Hematopoietic multipotent progenitor cell treated with erythropoietin and hydrocortisone succinate and interleukin-3 and kit ligand, for 6 days (in vitro differentiated cells): Measurements from ENCODE around the gene SCAMP1.

ENCODE experiments used
- DNase-seq: peaks from one replicate; pipeline ENCODE4 v3.0.0-alpha.2; 2015

SCAMP1 gene

DNA sequence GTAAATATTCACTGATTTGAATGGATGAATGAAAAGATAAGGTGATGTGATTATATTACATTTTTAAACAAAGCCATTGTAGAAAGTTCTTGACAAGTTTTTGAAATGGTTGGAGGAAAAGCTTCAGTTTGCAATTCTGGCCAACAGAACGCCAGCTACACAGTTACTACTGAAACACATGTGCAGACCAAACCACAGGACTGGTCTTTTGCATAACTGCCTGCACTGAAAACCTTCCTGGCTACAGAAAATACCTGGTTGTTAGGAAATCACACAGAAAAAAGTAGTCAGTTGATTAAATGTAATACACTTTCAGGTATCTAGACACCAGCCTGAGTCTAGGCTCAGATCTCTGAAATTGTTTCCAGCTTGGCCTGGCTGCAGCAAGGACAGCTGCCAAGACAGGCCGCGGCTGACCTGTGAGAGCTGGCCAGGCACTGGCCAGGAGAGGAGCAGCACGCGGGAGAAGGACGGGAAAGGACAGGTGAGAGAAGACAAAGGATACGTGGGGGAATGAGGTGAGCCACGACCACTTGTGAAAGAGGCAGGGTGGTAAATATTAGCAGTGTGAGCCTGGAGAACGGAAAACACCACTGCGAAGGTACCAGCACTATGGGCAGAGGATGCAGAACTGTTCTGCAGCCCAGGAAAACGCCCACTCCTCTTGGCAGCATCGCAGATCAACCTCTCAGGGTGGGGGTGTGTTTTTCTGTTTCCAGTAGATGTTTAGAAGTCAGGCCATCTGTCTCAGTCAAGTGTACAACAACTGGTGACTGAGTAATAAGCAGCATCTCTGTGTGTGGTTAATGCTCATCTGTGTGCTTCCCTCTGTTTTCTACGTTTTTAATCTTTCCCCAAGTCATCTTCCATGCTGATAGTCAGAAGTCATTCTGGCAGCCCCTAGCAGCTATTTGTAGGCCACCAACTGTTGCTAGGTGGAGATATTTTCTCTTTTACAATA, 137.4 kb downstream of the SCAMP1 start:
- peak; percentile 57 for DNase-seq

DNA sequence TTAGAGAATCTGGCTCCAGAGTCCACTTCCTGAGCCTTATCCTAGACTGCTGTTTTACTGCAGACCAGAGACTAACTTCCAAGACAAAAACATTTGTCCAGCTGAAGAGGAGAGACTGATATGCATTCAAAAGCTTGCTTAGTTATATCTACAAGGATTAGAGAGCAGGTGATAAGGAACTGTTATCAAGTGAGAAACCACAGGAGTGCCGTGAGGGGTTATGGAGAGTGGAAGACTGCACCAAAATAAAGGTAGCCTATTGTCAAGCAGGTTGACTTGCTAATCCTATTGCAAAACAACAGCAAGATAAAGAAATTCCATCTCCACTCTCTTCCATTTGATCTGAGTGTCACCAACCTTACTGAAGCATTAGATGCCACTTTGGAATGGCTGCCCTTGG, 139.1 kb downstream of the SCAMP1 start:
- no peak for DNase-seq

DNA sequence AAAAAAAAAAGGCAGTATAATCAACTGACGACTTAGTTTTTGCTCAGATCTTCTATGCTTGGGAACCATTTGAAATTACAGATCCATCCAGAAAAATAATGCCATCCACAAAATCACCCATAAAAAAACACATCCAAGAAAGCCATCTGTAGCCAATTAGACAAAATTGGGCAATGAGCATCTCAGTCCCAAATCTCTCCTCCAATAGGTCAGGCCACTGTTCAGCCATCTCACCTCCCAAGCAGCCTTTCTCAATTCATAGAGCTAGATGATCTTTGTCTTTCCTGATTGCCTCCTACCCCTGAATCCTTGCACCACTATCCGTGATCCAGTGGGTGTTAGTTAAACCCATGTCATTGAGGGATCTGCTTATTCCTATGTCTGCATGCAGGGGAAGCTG, 139.6 kb downstream of the SCAMP1 start:
- no peak for DNase-seq

DNA sequence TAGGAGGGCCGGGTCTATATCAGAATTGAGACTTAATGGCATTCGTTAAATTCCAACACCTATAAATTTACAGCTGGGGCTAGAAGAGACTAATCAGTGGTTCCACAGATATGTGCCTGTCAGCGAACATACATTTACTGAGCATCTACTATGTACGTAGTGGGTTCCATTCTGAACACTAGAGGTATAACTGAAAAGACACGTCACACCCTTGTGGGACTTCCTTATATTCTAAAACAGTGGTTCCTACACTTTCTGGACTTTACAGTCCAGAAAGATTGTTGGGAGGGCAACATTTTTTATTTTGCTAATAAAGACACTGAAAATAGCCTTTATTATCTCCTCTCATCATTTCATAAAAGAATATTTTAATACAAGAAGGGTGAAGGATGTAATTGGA, 140.5 kb downstream of the SCAMP1 start:
- no peak for DNase-seq

DNA sequence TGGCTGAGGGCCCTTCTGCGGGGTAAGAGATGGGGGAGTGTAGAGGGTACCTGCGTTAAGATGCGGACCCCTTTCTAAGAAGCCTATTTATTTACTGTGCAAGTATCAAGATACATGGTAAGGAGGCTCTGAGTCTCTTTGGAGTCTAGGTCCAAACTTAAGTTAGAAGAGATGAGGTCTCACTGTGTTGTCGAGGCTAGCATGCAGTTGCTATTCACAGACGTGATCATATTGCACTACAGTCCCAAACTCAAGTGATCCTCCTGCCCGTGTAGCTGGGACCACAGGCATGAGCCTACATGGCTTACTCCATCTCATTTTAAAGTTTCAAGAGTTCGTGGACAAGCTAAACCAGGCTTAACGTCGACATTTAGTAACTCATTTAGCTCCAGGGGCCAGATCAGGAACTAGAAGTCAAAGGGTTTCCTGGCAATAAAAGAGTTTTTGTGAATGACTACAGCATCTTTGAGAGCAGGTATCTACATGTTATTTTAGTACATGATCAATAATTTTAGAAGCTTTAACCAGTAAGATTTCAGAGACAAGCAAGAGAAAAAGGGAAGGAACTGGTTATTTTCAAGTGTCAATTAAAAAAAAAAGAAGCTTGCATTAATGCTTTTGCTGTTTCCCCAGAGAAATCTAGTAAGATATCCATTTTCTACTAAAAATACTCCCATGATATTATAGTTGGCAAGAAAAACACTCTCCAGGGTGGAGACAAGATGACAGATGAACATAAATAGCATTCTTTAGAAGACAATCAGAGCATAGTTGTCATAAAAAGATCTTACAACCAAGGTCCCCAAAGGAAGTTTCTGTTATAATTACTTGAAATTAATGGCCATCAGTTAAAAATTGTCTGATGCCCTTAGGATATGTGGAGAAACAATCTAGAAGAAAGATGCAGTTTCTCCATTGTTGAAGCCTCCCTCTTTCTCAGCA, 141.3 kb downstream of the SCAMP1 start:
- DNase-seq = no peak

DNA sequence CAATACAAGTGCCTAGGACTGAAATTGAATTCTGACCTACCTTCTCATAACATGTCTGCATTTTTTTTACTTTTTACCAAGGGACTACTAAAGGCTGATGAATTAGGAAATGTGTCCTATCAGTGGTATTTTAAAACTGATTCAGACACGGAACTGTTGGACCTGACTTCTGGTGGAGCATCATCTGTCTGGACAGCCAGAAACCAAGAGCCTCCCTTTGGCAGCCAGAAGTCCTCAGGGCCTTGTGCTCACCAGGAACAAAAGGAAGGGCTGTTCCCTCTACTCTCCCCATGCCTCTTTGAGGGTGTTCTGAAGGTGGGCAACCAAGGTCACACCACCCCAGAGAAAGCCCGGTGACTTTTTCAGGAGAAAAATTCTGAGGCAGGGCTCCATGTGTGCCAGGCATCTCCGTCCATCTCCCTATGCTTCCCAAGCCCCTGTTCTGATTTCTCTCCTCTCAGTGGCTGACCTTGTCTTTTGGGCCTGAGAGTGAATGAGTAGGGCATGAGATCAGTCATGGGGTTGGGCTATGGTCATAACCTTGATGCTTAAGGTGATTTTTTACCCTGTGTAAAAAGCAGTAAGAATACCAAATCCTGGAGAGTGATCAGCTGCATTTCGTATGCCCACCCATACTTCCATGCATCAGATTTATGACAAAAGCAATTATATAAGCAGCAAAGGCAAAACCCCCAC, 143.7 kb downstream of the SCAMP1 start:
- no peak for DNase-seq

DNA sequence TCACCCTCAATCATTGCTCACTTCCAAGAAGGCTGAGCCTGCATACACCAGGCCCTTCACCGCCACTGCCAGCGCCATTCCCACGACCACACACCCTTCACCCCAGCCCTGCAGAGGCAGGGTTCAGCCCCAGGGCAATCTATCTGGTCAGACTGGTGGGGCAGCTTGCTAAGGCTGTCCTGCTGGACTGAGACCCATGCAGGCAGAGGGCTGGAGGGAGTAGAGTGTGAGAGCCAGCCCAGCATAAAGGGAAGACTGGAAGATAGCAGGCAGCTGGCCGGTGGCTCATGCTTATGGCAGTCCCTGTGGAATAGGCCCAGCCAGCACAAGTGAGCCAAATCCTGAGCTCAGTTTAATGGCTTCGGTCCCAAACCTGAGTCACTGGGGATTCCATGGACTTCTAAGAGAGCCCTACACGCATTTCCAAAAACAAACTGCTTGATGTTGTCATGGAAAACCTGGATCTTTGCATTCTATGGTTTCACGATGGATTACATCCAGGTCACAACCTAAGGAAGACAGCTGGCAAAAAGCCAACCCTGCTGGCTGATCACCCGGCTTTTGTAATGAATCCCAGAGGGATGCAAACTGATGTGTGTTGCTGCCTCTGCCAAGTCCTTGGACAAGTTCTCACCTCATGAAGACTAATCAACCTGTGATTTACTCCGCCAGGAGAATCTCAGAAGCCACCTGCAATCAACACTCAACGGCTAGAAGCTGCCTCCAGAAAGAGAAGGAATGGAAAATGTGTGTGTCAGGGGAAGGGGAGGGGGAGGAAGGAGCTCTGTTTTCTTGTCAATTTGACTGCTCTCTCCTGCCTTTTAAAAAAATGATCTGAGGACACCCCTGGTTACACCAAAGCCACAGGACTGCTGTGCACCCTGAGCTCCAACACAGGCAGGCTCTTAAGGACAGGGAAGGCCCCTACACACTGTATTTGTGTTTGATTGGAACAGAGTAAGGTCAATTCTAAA, 144.6 kb downstream of the SCAMP1 start:
- DNase-seq = no peak

DNA sequence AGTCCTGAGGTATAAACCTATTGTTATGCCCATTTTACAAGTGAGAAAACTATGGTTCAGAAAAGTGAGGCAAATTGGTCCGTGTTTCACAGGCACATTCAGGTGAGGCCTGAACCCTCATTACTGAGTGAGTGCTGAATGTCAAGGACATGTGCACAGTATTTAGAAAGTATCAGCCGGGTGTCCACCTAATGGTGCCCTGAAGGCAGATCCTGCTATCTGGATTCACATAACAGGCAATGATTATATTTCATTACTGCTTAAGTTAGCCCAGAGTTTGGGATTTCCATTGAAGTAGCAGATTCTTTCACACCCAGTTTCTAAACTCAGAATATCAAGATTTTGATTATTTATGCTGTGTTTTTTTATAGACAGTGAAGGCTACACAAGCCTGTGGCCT, 145.4 kb downstream of the SCAMP1 start:
- DNase-seq = no peak

DNA sequence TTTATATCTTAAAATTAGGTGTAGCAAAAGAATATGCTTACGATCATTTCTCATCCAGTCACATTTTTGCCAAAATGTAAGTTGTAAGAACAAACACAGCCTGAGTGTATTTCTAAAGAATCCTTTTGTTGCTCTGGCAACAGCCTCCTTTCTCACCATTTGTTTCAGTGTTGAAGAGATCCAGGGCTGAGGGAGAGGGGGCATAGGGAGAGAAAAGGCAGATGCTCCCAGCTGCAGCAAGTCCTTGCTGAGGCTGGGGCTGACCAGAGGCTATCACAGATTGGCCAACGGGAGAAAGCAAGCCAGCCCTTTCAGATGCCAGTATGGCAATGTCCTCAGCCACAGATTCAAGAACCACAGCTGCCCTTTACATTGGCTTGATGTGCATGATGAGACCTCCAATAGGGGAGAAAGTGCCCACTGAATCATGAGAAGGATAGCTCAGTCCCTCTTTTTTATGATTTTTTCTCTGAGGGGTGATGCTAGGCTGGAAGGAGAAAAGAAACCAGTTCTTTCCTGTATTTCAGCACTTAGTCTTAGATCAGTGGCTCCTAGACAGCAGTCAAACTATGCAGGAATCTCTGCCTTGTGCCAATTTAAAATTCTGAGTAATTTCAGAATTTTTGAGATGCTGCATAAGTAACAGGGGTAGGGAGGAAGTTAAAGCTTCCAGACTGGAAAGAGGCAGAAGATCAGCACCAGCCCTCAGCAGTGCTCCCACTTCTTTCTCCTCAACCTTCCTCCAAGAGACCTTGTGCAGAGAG, 146.0 kb downstream of the SCAMP1 start:
- DNase-seq = no peak

DNA sequence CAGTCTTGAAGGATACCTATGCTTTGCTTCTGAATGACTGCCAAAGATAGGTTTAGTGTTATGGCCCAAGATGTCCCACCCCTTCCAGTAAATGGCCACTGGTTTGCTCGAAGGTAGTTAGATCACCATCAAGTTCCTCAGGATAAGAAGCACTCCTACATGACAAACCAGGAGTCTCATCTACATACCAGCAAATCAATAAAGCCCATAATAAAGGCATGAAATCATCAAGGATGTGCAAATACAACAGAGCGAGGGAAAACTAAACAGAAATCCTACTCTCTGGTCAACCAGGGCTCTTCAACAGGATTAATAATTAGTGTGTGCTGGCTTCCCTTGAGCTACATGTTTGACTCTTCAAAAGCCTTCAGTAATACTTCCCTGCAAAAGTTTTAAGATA, 147.1 kb downstream of the SCAMP1 start:
- no peak for DNase-seq

DNA sequence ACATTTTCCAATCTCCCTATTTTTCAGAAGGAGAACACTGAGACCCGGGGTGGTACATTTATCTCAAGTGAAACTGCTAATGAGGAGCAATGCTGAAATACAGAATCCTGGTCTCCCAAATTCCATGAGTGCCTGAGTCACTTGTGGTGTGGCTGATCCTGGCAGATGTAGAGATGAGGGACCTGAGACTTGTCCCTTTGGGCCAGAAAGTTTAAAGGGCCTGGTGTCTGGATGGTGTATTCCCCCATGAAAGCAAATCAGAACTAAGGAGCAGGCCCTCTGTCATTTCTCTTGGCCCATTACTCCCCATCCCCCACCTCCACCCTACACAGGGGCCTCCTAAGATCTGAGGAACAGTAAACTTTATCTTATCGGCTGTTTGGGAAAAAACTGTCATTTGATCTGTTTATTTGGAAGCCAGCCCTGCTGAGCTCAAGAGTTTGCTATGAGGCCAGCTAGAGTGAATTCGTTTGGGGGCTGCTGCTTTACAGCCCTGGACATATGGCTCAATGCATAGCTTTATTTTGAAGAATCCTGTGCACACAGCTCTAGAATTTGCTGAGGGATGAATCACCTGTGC, 147.9 kb downstream of the SCAMP1 start:
- peak; percentile 61 for DNase-seq

DNA sequence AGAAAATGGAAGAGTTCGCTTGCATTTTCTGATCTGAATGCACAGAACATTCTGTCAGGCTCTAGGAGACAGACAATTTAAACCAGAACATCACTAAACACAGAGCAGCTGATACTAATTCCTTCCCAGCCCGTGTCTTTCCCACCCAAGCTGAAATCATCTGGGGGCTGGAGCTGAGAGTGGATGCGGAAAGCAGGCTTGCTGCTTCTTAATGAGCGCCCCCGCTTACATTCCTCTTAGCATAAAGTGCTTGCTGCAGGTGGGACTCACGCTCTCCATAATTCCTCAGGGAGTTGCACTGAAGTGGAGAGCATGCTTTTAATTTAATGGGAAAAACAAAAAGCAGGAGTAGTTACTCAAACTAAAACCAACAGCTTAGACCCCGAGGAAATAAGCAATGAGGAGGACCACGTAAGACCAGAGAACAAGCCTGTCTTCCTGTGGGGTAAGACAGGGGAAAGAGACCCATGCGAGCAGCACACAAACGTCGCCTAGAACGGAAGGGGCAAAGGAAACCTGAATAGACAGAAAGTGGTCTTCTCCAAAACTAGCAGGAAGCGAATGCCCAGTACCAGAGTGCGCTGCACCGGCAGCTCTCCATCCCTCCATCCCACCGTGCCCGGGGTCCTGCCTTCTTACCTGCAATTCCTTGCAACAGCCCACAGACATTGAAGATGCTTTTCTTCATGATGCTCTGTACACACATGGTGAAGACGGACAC, 148.9 kb downstream of the SCAMP1 start:
- DNase-seq = no peak

DNA sequence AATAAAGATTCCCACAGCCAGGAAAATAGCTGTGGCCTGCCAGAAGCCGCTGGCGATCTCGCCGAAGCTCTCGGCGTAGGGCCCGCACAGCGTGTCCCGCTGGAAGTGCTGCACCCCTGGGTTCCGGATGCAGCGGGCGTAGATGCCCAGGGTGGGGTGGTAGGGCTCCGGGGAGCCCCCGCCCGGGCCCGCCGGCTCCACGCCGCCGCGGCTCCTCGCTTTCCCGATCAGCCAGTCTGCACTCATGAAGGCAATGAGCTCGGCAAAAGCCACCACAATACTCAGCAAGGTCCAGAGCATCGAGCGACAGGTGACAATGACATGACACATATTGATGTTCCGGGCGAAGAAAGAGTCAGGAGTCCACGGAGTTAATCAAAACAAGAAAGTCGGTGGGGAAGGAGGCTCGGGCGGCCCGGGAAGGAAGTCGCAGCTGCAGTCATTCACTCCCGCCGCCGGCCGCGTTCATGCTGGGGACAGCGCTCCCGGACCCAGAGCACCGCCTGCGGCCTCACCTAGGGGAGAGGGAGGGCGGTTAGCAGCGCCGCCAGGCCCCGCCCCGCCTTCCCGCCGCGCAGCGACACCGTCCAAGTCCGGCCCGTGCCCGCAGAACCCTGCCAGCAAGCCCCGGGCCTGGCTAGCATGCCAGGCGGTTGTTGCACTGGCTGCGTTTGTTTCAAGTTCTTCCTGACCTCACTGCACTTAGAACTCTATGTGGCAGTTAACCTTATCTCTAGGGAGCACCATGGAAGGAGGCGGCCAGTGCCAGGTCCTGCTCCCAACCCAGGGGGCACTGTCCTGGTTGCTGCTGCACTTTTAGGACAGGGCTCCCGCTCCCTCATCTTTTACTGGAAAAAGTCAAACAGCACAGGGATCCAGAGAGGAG, 149.7 kb downstream of the SCAMP1 start:
- peak; percentile 89 for DNase-seq

DNA sequence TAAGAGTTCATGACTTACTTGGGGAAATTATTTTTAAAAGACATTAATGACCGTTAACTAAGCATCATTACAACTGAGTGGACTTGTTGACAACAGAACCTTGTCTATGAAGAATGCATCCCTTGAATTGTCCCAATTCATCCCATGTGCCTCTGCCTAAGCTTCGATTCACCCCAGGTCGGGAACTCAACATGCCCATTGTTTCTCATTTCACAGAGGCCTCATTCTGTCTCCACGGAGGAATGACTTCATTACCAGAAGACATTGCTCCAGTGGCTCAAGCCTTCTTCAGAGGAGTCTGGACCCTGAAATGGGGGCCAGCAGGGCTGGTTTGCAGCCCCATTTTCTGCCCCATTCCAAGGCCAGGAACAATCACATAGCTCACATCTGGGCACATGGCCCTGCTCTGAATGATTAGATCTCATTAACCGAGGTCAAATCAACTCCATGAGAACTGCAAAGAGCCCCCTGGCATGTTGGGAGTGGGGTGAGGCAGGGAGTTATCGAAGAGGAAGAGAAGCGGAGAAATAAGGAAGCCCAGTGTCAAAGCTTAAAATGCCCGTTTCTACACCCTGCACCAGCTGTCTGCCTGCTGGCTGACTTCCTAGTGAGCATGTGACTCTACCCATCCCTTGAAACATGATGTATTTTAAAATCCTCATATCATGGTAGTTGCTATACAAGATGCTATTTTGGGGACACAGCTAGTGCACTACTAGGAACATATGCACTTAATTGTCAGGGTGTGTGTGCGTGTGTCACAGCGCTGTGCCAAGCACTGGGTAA, 150.9 kb downstream of the SCAMP1 start:
- DNase-seq = peak; percentile 72

DNA sequence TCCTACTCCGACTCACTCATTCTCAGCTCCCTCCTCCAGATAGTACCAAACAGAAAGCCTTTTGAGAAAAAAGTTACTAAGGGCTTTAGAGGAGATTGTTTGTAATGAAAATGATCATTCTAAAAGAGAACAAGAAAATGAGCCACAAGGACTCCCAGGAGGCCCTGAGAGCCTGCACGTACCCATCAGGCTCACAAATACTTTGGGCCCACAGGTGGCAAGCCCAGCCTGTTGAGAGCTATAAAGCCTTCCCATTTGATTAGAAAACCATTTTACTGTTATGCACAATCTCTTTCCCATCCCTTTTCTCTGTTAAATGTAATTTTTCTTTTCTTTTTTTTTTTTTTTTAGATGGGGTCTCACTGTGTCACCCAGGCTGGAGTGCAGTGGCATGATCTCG, 152.0 kb downstream of the SCAMP1 start:
- no peak for DNase-seq

DNA sequence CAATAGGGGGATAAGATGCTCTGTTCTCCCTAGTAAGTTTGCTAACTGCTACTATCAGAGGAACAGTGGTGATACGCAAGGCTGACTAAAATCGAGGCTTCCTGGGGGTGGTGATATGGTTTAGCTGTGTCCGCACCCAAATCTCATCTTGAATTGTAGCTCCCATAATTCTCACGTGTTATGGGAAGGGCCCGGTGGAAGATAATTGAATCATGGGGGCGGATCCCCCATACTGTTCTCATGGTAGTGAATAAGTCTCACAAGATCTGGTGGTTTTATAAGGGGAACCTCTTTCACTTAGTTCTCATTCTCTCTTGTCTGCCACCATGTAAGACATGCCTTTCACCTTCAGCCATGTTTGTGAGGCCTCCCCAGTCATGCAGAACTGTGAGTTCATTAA, 153.0 kb downstream of the SCAMP1 start:
- DNase-seq = no peak

DNA sequence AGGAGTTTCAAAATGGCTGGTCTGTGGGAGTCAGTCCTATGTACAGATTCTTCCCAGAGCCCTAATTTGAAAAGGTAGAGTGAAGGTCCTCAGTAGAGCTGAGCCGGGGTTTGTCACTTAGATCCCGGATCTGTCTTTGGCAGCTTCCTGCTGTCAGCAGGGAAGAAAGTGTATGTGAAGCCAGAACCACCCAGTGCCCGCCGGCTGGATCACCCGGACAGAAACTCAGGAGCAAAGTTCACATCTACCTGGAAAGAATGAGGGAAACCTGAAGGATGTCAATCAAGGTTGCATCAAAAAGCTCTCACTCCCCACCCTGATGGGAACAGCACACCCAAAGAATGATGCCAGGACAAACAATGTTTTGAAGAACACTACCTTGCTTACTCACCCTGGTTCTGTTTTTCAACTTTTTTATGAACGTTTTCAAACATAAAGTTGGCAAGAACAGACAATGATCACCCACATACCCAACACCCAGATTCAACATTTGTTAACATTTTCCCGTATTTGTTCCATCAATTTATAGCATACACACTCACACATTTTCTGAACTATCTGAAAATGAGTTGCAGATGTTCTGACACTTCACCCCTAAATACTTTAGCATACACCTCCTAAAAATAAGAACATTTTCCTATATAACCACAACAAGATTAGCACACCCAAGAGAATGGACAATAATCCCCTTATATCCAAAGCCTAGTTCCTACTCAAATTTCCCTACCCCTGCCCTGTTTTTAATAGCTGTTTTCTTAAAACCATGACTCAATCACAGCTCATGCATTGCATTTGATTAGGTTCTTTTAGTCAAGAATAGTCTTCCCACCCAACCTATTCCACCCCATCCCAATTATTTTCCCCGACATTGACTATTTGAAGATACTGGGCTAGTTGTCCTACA, 154.3 kb downstream of the SCAMP1 start:
- no peak for DNase-seq
